Chondrocyte (in vitro differentiated cells): ENCODE results near the gene ANGPTL8. TPM values are rescaled to one million over a fixed set of nuclear protein-coding genes. Genes with fewer than 3 reads are reported as not detected.

ENCODE experiments used
- DNase-seq: peaks from one replicate; pipeline ENCODE4 v3.0.0; 2021; ENCODE audit warnings: mixed read lengths, low spot score
- H3K27ac Mint-ChIP-seq: one replicate; pipeline ENCODE4 v1.8.0; 2021; ENCODE audit warnings: mild to moderate bottlenecking, moderate library complexity, mixed read lengths; ENCODE audit not compliant: unreplicated experiment
- H3K27me3 Mint-ChIP-seq: 2 replicates; pipeline ENCODE4 v1.8.0; 2021; ENCODE audit warnings: low read depth, mixed read lengths
- H3K36me3 Mint-ChIP-seq: 2 replicates; pipeline ENCODE4 v1.8.0; 2021; ENCODE audit warnings: low read depth, mixed read lengths
- H3K4me1 Mint-ChIP-seq: 2 replicates; pipeline ENCODE4 v1.8.0; 2021; ENCODE audit warnings: low read depth, mild to moderate bottlenecking, mixed read lengths
- H3K4me3 Mint-ChIP-seq: one replicate; pipeline ENCODE4 v1.8.0; 2021; ENCODE audit warnings: mild to moderate bottlenecking, moderate library complexity, mixed read lengths; ENCODE audit not compliant: unreplicated experiment
- H3K9me3 Mint-ChIP-seq: 2 replicates; pipeline ENCODE4 v1.8.0; 2021; ENCODE audit warnings: low read depth, mixed read lengths
- total RNA-seq: library from RNA; stranded (reverse); gene quantifications from 3 replicates; pipeline ENCODE4 v1.2.1, GENCODE V29; 2021
- TF ChIP-seq, protein P1 (sequence below): fragments of 200-600 bp; sonication (generic); IDR thresholded peaks from 2 replicates; pipeline ENCODE4 v1.5.0; 2021; ENCODE audit warnings: antibody characterized with exemption, mild to moderate bottlenecking, moderate library complexity

Gene ANGPTL8
- total RNA-seq, 1 donor from 2014 or later: not detected

DNA sequence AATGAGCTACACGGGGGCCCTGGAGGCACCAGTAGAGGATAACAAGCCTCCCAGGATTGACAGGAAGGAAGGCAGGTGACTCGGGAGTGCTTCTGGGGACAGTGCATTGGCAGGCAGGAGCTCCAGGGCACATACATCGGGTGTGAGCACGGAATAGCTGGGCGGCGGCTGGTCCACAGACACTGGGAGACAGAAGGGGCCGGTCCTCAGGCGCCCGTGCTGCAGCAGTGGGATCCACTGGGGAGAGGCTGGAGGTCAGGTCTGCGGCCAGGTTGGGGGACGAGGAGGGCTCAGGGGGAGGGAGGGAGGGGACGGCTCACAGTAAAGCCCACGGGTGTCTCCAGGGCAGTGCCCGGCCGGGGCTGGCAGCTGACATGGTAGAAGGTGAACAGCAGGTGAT lies 2.1 kb upstream of the ANGPTL8 start:
- Mint-ChIP-seq H3K4me3 (no peak overlapping the region), H3K9me3 (no peaks in the 10 kb centered on the region), H3K27ac (no peak overlapping the region), H3K4me1 (no peaks in the 10 kb centered on the region), H3K27me3 (no peaks in the 10 kb centered on the region), H3K36me3 (peaks cover 14% of the 10 kb centered on the region)
- DNase-seq: no peak
- TF ChIP-seq, protein P1, sequence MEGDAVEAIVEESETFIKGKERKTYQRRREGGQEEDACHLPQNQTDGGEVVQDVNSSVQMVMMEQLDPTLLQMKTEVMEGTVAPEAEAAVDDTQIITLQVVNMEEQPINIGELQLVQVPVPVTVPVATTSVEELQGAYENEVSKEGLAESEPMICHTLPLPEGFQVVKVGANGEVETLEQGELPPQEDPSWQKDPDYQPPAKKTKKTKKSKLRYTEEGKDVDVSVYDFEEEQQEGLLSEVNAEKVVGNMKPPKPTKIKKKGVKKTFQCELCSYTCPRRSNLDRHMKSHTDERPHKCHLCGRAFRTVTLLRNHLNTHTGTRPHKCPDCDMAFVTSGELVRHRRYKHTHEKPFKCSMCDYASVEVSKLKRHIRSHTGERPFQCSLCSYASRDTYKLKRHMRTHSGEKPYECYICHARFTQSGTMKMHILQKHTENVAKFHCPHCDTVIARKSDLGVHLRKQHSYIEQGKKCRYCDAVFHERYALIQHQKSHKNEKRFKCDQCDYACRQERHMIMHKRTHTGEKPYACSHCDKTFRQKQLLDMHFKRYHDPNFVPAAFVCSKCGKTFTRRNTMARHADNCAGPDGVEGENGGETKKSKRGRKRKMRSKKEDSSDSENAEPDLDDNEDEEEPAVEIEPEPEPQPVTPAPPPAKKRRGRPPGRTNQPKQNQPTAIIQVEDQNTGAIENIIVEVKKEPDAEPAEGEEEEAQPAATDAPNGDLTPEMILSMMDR: no peak

- no peak overlapping the region for H3K27ac Mint-ChIP-seq
- no peak for DNase-seq
- no peaks in the 10 kb centered on the region for H3K27me3 Mint-ChIP-seq
- H3K4me1 Mint-ChIP-seq: no peaks in the 10 kb centered on the region
- no peaks in the 10 kb centered on the region for H3K9me3 Mint-ChIP-seq
- no peak overlapping the region for H3K4me3 Mint-ChIP-seq
- peaks cover 13% of the 10 kb centered on the region for H3K36me3 Mint-ChIP-seq
- TF ChIP-seq, protein P1: no peak
These were observed 1.4 kb upstream of the ANGPTL8 start for GRCh38 chr19:11238041-11238440.

DNA sequence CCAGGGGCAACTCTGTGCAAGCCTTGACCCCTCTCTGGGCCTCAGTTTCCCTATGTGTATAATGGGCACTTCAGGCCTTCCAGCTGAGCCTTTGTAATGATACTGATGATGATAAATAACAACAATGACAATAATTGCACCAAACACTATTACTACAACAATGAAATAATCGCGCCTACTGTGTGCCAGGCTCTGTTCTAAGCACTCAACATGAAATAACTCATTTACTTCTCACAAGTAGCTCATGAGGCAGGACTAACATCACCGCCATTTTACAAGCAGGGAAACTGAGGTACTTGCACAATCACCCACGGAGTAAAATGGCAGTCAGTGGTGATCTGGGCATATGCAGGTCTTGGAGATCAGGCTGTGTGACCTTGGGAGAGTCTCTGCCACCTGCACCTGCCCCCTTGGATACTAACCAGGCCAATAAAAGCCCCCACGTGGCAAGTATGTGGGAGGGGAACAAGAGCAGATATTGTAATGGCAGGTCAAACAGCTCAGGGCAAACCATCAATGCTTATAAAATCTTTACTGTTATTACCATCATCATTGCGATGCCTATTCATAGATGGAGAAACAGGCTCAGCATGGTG lies 540 bp upstream of the ANGPTL8 start:
- DNase-seq: no peak
- no peaks in the 10 kb centered on the region for H3K9me3 Mint-ChIP-seq
- H3K27ac Mint-ChIP-seq: no peak overlapping the region
- peaks cover 13% of the 10 kb centered on the region for H3K36me3 Mint-ChIP-seq
- TF ChIP-seq, protein P1: no peak
- no peak overlapping the region for H3K4me3 Mint-ChIP-seq
- peaks cover 5% of the 10 kb centered on the region for H3K4me1 Mint-ChIP-seq
- no peaks in the 10 kb centered on the region for H3K27me3 Mint-ChIP-seq

DNA sequence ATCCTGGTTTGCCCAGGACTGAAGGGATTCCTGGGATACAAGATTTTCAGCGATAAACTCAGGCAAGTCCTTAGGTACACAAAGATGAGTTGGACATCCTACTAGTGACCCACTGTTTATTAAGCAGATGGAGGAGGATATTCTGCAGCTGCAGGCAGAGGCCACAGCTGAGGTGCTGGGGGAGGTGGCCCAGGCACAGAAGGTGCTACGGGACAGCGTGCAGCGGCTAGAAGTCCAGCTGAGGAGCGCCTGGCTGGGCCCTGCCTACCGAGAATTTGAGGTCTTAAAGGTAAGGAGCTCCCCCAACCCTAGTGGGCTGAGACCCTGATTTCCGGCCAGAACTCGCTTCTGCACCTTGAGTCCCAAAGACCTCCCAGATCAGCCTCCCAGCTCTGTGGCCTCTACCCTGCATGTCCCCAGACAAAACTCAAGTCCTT lies 607 bp downstream of the ANGPTL8 start:
- DNase-seq: no peak
- Mint-ChIP-seq H3K27ac (no peak overlapping the region), H3K4me1 (peaks cover 5% of the 10 kb centered on the region), H3K4me3 (no peak overlapping the region), H3K36me3 (peaks cover 13% of the 10 kb centered on the region), H3K9me3 (no peaks in the 10 kb centered on the region), H3K27me3 (no peaks in the 10 kb centered on the region)
- TF ChIP-seq, protein P1: no peak

DNA sequence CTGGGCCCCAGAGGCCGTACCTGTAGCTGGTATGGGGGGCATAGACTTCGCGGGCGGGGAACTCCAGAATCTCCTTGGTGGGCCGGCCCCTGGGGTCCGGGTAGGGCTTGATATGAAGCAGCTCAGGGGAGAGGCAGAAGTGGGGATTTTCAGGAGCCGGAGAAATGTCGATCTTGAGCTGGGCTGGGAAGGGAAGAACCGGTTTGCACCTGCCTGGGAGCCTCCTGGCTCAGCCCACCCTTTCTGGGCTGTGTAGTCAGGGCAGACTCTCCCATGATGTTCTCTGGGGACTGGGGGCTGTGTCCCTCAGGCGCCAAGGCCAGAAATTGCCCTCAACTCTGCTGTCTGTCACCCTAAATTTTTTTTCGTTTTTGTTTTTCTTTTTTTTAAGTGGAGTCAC lies 2.6 kb downstream of the ANGPTL8 start:
- Mint-ChIP-seq H3K4me3 (no peak overlapping the region), H3K27me3 (no peaks in the 10 kb centered on the region), H3K4me1 (peaks cover 5% of the 10 kb centered on the region), H3K9me3 (no peaks in the 10 kb centered on the region), H3K27ac (no peak overlapping the region), H3K36me3 (peaks cover 13% of the 10 kb centered on the region)
- no peak for DNase-seq
- TF ChIP-seq, protein P1: no peak
